Adrenal gland (tissue), 5 donors: ENCODE results near the gene BEX2.

ENCODE experiments used
- POLR2A ChIP-seq, 2 donors: fragments of 450-650 bp; IDR thresholded peaks; one replicate each; pipeline ENCODE4 v1.6.1; 2017; ENCODE audit warnings: antibody characterized with exemption in 2 of 2, mild to moderate bottlenecking in 2 of 2, moderate library complexity in 1 of 2
- TF ChIP-seq, protein P1 (sequence below), 6 experiments: fragments of 450-650 bp in 4 of 6; fragments of 200-600 bp in 2 of 6; sonication (generic) in 1 of 6; IDR thresholded peaks; 1 replicate in 5 of 6; 2 replicates in 1 of 6; pipeline versions ENCODE4 v1.5.1 to v1.8.0; 2016 to 2021; ENCODE audit warnings: antibody characterized with exemption in 6 of 6, mild to moderate bottlenecking in 2 of 6, moderate library complexity in 1 of 6
- donor health status: DM: no; HTN: no; CAD: no.

DNA sequence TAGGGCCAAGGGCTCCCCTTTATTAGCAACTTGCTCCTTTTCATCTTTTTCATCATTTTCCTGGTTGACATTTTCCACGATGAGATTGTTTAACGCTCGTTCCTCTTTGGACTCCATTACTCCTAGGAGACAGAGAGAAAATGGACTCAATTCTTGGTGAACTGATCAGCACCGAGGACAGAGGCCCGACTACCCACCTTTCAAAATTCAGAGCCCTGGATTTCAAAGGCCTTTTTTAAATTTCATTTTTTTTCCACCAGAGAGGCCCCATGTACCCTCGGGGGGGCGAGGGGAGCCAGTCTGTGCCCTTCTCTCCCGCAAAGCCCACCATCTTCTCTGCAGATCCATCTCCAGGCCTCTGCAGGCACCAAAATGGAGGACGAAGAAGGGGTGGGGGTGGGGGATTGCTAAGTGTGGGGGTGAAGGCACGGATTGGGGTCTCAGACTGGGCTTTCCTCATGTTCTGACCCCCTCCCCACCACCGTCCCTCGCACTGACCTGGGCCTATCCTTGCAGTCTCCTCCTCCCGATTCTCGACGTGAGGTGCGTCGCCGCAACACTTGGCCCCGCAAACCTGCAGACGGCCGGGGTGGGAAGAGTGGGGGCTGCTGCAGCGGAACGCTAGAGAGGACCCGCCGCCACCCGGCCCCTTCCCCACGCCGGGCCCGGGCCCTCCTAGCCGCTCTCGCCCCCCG is 783 bp downstream of the BEX2 start:
- no peak for TF ChIP-seq POLR2A (IDR thresholded peaks at IDR 0.05)
- TF ChIP-seq, protein P1, sequence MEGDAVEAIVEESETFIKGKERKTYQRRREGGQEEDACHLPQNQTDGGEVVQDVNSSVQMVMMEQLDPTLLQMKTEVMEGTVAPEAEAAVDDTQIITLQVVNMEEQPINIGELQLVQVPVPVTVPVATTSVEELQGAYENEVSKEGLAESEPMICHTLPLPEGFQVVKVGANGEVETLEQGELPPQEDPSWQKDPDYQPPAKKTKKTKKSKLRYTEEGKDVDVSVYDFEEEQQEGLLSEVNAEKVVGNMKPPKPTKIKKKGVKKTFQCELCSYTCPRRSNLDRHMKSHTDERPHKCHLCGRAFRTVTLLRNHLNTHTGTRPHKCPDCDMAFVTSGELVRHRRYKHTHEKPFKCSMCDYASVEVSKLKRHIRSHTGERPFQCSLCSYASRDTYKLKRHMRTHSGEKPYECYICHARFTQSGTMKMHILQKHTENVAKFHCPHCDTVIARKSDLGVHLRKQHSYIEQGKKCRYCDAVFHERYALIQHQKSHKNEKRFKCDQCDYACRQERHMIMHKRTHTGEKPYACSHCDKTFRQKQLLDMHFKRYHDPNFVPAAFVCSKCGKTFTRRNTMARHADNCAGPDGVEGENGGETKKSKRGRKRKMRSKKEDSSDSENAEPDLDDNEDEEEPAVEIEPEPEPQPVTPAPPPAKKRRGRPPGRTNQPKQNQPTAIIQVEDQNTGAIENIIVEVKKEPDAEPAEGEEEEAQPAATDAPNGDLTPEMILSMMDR (IDR thresholded peaks at IDR 0.05): no peak
